PFSK-1 (cell line): ENCODE data around the gene KCNIP4.

Source experiments
- FOXP2 ChIP-seq: optimal IDR thresholded peaks from 2 replicates; pipeline ENCODE3; 2011; ENCODE audit warnings: borderline replicate concordance, control low read depth, inconsistent platforms; ENCODE audit not compliant: insufficient read depth; ENCODE audit errors: extremely low read length, extremely low read depth
- POLR2AphosphoS5 ChIP-seq: IDR thresholded peaks from 2 replicates; pipeline ENCODE4 v1.6.1; 2012; ENCODE audit warnings: low read depth, mild to moderate bottlenecking, control low read depth, low read length, moderate library complexity
- TAF1 ChIP-seq: IDR thresholded peaks from 2 replicates; pipeline ENCODE4 v1.6.1; 2012; ENCODE audit warnings: low read length, control low read depth, borderline replicate concordance; ENCODE audit not compliant: insufficient read depth
- TF ChIP-seq, protein P1 (sequence below), 2 experiments: IDR thresholded peaks; 2 replicates each; pipeline versions ENCODE4 v1.6.1 to v1.8.0; 2011 to 2012; ENCODE audit warnings: low read depth in 2 of 2, low read length in 2 of 2, control low read depth in 1 of 2, inconsistent platforms in 1 of 2, mild to moderate bottlenecking in 1 of 2, moderate library complexity in 1 of 2; ENCODE audit not compliant: insufficient read depth in 1 of 2

DNA sequence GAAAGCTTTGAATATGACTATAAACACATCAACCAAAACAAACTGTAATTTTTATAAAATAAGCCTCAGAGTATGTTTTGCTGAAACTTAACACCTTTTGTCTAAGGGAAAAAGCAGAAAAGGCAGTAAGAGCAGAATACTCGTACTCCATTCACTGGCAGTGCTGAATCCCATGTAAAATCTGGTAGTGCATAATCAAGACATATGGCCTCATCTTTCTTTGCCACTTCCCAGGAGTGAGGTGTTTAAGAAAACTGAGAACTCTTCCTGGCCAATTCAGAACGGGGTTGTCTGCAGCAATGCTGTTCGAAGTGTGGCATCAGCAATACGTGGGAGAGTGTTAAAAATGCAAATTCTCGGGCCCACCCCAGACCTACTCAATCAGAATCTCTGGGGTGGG lies 946.3 kb downstream of the KCNIP4 start:
- TF ChIP-seq, protein P1, sequence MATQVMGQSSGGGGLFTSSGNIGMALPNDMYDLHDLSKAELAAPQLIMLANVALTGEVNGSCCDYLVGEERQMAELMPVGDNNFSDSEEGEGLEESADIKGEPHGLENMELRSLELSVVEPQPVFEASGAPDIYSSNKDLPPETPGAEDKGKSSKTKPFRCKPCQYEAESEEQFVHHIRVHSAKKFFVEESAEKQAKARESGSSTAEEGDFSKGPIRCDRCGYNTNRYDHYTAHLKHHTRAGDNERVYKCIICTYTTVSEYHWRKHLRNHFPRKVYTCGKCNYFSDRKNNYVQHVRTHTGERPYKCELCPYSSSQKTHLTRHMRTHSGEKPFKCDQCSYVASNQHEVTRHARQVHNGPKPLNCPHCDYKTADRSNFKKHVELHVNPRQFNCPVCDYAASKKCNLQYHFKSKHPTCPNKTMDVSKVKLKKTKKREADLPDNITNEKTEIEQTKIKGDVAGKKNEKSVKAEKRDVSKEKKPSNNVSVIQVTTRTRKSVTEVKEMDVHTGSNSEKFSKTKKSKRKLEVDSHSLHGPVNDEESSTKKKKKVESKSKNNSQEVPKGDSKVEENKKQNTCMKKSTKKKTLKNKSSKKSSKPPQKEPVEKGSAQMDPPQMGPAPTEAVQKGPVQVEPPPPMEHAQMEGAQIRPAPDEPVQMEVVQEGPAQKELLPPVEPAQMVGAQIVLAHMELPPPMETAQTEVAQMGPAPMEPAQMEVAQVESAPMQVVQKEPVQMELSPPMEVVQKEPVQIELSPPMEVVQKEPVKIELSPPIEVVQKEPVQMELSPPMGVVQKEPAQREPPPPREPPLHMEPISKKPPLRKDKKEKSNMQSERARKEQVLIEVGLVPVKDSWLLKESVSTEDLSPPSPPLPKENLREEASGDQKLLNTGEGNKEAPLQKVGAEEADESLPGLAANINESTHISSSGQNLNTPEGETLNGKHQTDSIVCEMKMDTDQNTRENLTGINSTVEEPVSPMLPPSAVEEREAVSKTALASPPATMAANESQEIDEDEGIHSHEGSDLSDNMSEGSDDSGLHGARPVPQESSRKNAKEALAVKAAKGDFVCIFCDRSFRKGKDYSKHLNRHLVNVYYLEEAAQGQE (IDR thresholded peaks at IDR 0.05; ENCODE audit: insufficient read depth in 1 of 2, low read depth in 2 of 2, low read length in 2 of 2), result no peak
- TF ChIP-seq POLR2AphosphoS5, result no peak
- no peak for TF ChIP-seq TAF1
- no peak for TF ChIP-seq FOXP2
